HG03135 (cell line): ENCODE data around the gene RBM28.

Source experiments
- ATAC-seq: cut with Tn5 transposase; IDR thresholded peaks from one replicate; pipeline ENCODE4 v1.9.1; 2021; ENCODE audit warnings: mild to moderate bottlenecking, moderate library complexity; ENCODE audit not compliant: unreplicated experiment

Gene RBM28

GRCh38 chr7:128351296-128352152 lies 7.8 kb upstream of the RBM28 start:
- ATAC-seq: no peak

GRCh38 chr7:128350708-128351295 lies 7.1 kb upstream of the RBM28 start:
- no peak for ATAC-seq

GRCh38 chr7:128349466-128349825 lies 5.7 kb upstream of the RBM28 start:
- ATAC-seq: no peak

GRCh38 chr7:128347647-128348097 lies 4.0 kb upstream of the RBM28 start:
- ATAC-seq: no peak

GRCh38 chr7:128344431-128344774 lies 695 bp upstream of the RBM28 start:
- no peak for ATAC-seq

- no peak for ATAC-seq
Measured at GRCh38 chr7:128341733-128342132, 2.0 kb downstream of the RBM28 start.

- no peak for ATAC-seq
Measured at GRCh38 chr7:128335730-128336129, 8.0 kb downstream of the RBM28 start.

GRCh38 chr7:128324368-128324680 lies 19.4 kb downstream of the RBM28 start:
- ATAC-seq: no peak

- ATAC-seq: no peak
Measured at GRCh38 chr7:128323459-128324367, 20.0 kb downstream of the RBM28 start.

- no peak for ATAC-seq
Measured at GRCh38 chr7:128323040-128323439, 20.7 kb downstream of the RBM28 start.

GRCh38 chr7:128322040-128322643 lies 21.6 kb downstream of the RBM28 start:
- no peak for ATAC-seq

- no peak for ATAC-seq
Measured at GRCh38 chr7:128321044-128321422, 22.7 kb downstream of the RBM28 start.

GRCh38 chr7:128318691-128319090 lies 25.0 kb downstream of the RBM28 start:
- no peak for ATAC-seq

GRCh38 chr7:128311013-128311412 lies 32.7 kb downstream of the RBM28 start:
- no peak for ATAC-seq

- no peak for ATAC-seq
Measured at GRCh38 chr7:128310499-128310898, 33.2 kb downstream of the RBM28 start.

- ATAC-seq: no peak
Measured at GRCh38 chr7:128309976-128310375, 33.7 kb downstream of the RBM28 start.

- ATAC-seq: no peak
Measured at GRCh38 chr7:128309124-128309523, 34.6 kb downstream of the RBM28 start.

- no peak for ATAC-seq
Measured at GRCh38 chr7:128307061-128307460, 36.6 kb downstream of the RBM28 start.

GRCh38 chr7:128304212-128304611 lies 39.5 kb downstream of the RBM28 start:
- no peak for ATAC-seq

GRCh38 chr7:128303643-128304042 lies 40.1 kb downstream of the RBM28 start:
- ATAC-seq: no peak

GRCh38 chr7:128303133-128303532 lies 40.6 kb downstream of the RBM28 start:
- ATAC-seq: no peak
